ENCODE results near the gene OR8B8. TPM values are rescaled to one million over a fixed set of nuclear protein-coding genes. Genes with fewer than 3 reads are reported as not detected.
"Not testable (repeated sequence)": the region's sequence is repeated elsewhere in the genome, so short reads cannot be mapped to it uniquely, and the experiment has no call there.

The OR8B8 gene
- total RNA-seq, 3 donors from 2014 or later (not counting 1 experiment from before 2014, with no cell fraction given), result not detected

DNA sequence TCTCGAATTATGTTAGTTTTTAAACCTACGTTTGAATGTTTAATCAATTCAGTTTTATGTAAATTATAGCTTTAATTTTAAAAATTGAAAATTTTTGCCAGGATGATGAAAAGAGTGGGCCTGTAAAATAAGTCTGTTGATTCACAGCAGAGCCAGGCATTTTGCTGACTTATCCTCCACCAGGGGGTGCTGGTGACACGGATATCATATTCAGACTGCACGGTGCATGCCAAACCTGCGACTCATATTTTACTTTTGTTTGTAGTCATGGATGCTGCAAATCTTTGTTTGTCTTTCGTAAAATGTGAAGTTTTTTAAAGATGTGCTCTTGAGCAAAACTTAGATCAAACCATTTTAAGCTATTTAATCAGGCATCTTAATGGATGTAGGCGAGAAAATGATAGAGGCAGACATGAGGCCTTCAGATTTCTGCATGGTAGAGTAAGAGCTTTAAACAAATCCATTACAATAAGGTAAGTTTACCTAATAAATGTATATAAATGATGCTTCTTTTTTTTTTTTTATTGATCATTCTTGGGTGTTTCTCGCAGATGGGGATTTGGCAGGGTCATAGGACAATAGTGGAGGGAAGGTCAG is 43.1 kb downstream of the OR8B8 start:
- no peak overlapping the region for H3K27ac ChIP-seq (ENCODE audit: low read length)
- ATAC-seq (peak in 2 of 3 donors; percentile 59 to 62), DNase-seq (peak; percentile 19 to 59)
- Mint-ChIP-seq H3K9me3 (no peaks in the 10 kb centered on the region), H3K4me1 (no peaks in the 10 kb centered on the region), H3K4me3 (no peak overlapping the region), H3K27me3 (ENCODE audit: low read depth in 2 of 2) (peaks cover 6 to 10% of the 10 kb centered on the region in 2 donors), H3K36me3 (no peaks in the 10 kb centered on the region), H3K27ac (no peak overlapping the region)
- TF ChIP-seq, protein P1, sequence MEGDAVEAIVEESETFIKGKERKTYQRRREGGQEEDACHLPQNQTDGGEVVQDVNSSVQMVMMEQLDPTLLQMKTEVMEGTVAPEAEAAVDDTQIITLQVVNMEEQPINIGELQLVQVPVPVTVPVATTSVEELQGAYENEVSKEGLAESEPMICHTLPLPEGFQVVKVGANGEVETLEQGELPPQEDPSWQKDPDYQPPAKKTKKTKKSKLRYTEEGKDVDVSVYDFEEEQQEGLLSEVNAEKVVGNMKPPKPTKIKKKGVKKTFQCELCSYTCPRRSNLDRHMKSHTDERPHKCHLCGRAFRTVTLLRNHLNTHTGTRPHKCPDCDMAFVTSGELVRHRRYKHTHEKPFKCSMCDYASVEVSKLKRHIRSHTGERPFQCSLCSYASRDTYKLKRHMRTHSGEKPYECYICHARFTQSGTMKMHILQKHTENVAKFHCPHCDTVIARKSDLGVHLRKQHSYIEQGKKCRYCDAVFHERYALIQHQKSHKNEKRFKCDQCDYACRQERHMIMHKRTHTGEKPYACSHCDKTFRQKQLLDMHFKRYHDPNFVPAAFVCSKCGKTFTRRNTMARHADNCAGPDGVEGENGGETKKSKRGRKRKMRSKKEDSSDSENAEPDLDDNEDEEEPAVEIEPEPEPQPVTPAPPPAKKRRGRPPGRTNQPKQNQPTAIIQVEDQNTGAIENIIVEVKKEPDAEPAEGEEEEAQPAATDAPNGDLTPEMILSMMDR (IDR thresholded peaks at IDR 0.05), result peak; percentile 68
- H3K27me3 ChIP-seq (ENCODE audit: control insufficient read depth, insufficient read depth, low read length), result no peaks in the 10 kb centered on the region
- H3K9me3 ChIP-seq (ENCODE audit: control insufficient read depth, insufficient read depth, low read length), result no peaks in the 10 kb centered on the region
- H3K36me3 ChIP-seq (ENCODE audit: control insufficient read depth, insufficient read depth, low read length), result no peaks in the 10 kb centered on the region
- H3K4me3 ChIP-seq (ENCODE audit: low read length), result no peak overlapping the region
- intact Hi-C loops (cut with micrococcal nuclease), result no loop called here
- no peaks in the 10 kb centered on the region for H3K4me1 ChIP-seq (ENCODE audit: control insufficient read depth, insufficient read depth, low read length)
- WGBS (ENCODE audit: insufficient coverage), result 39% methylated on average over 4 of the region's 8 CpGs

DNA sequence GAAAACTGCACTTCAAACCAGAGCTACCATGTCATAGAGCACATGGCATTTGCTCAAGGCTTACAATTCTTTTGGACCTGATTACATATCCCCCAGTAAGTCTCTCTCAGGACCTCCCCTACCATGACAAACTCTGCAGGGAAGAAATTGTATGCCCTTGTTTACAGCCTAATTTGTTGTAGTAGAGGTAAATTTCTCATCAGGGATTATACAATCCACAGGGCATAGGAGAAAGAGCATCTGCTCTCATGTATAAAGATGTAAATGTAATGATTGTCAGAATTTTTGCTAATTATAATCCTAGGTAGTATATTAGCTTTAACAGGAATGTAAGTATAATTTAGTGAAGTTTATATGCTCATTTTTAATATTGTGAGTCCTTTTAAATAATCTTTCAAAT is 46.6 kb downstream of the OR8B8 start, which contains the start of gene OR8B3:
Gene OR8B3, minus strand, starts transcription at position 101 of the 400 bp plus-strand sequence. CDS start 1,673 bp downstream, outside the sequence.
- Histone ChIP-seq H3K27ac (ENCODE audit: low read length) (no peak within 1 kb of the TSS), H3K4me3 (ENCODE audit: low read length) (no peak within 1 kb of the TSS), H3K27me3 (ENCODE audit: control insufficient read depth, insufficient read depth, low read length) (no peaks in the 10 kb centered on the region), H3K36me3 (ENCODE audit: control insufficient read depth, insufficient read depth, low read length) (no peaks in the 10 kb centered on the region), H3K4me1 (ENCODE audit: control insufficient read depth, insufficient read depth, low read length) (no peaks in the 10 kb centered on the region), H3K9me3 (ENCODE audit: control insufficient read depth, insufficient read depth, low read length) (no peaks in the 10 kb centered on the region)
- Mint-ChIP-seq H3K27me3 (ENCODE audit: low read depth in 2 of 2) (no peaks in the 10 kb centered on the region), H3K4me1 (no peaks in the 10 kb centered on the region), H3K27ac (no peak within 1 kb of the TSS), H3K4me3 (no peak within 1 kb of the TSS), H3K9me3 (peaks cover 0 to 2% of the 10 kb centered on the region in 2 donors), H3K36me3 (no peaks in the 10 kb centered on the region)
- DNase-seq, result no peak
- intact Hi-C loops (cut with micrococcal nuclease), result no loop called here
- TF ChIP-seq, protein P1 (IDR thresholded peaks at IDR 0.05), result no peak
- ATAC-seq, result no peak

DNA sequence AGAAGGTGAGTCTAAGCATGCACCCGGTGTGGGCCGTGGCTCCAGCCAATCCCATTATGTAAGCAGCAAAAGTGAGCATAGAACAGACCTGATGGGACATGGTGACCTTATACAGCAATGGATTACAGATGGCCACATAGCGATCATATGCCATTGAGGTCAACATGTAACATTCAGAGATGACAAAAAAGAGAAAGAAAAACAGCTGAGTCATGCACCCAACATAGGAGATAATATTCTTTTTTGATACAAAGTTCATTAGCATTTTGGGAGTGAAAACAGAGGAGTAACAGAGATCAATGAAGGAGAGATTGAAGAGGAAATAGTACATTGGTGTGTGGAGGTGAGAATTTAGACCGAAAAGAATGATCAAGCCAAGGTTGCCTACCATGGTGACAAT is 48.6 kb downstream of the OR8B8 start:
- intact Hi-C loops (cut with micrococcal nuclease); H3K27me3 Mint-ChIP-seq (ENCODE audit: low read depth in 2 of 2); H3K4me3 Mint-ChIP-seq; H3K9me3 Mint-ChIP-seq; H3K36me3 ChIP-seq (ENCODE audit: control insufficient read depth, insufficient read depth, low read length); H3K4me1 Mint-ChIP-seq; H3K9me3 ChIP-seq (ENCODE audit: control insufficient read depth, insufficient read depth, low read length); H3K27me3 ChIP-seq (ENCODE audit: control insufficient read depth, insufficient read depth, low read length); H3K36me3 Mint-ChIP-seq; ATAC-seq; H3K4me3 ChIP-seq (ENCODE audit: low read length); H3K27ac ChIP-seq (ENCODE audit: low read length); H3K27ac Mint-ChIP-seq; H3K4me1 ChIP-seq (ENCODE audit: control insufficient read depth, insufficient read depth, low read length); DNase-seq: not testable (repeated sequence)
- WGBS (ENCODE audit: insufficient coverage), result 95% methylated on average over 2 of the region's 4 CpGs

DNA sequence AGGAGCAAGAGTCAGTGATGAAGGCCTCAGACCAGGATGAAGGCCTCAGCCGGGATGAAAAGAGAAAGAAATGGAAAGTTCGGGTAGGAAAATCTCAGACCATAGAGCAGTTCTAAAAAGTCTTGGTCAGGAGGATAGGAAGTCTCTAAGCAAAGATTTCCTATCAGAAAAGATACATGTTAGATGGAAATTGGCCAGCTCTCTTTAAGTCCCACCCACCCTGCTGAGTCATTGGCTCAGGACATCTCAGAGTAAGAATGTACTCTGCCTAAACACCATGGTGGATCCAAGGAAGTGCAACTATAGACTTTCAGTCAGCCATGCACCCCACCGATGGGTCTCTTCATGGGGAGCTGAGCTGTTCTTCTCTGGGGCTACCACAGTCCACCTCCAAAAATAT is 51.1 kb downstream of the OR8B8 start:
- Histone ChIP-seq H3K27ac (ENCODE audit: low read length) (no peak overlapping the region), H3K27me3 (ENCODE audit: control insufficient read depth, insufficient read depth, low read length) (no peaks in the 10 kb centered on the region), H3K4me3 (ENCODE audit: low read length) (no peak overlapping the region), H3K4me1 (ENCODE audit: control insufficient read depth, insufficient read depth, low read length) (no peaks in the 10 kb centered on the region), H3K9me3 (ENCODE audit: control insufficient read depth, insufficient read depth, low read length) (no peaks in the 10 kb centered on the region), H3K36me3 (ENCODE audit: control insufficient read depth, insufficient read depth, low read length) (no peaks in the 10 kb centered on the region)
- no peaks in the 10 kb centered on the region for H3K36me3 Mint-ChIP-seq
- ATAC-seq (no peak), DNase-seq (no peak)
- 97% methylated on average over 3 of the region's 3 CpGs for WGBS (ENCODE audit: insufficient coverage)
- peaks cover 0 to 7% of the 10 kb centered on the region in 2 donors for H3K27me3 Mint-ChIP-seq (ENCODE audit: low read depth in 2 of 2)
- TF ChIP-seq, protein P1 (IDR thresholded peaks at IDR 0.05), result no peak
- no peak overlapping the region for H3K27ac Mint-ChIP-seq
- no peaks in the 10 kb centered on the region for H3K4me1 Mint-ChIP-seq
- H3K9me3 Mint-ChIP-seq, result peaks cover 0 to 4% of the 10 kb centered on the region in 2 donors
- intact Hi-C loops (cut with micrococcal nuclease), result no loop called here
- H3K4me3 Mint-ChIP-seq, result no peak overlapping the region

Other genes with a start within 250 kb of the OR8B8 start
- not detected for gene OR8G1, start 204.6 kb downstream of the OR8B8 start, total RNA-seq
- not detected for gene OR8G5, start 189.3 kb downstream of the OR8B8 start, total RNA-seq
- not detected for gene OR8D1, start 131.7 kb downstream of the OR8B8 start, total RNA-seq
- gene OR8D2, start 125.5 kb downstream of the OR8B8 start, total RNA-seq, result not detected
- not detected for gene OR8B2, start 61.2 kb downstream of the OR8B8 start, total RNA-seq
- not detected for gene OR8B3, start 46.7 kb downstream of the OR8B8 start, total RNA-seq
- not detected for gene OR8B4, start 20.8 kb downstream of the OR8B8 start, total RNA-seq
- not detected for gene OR8B12, start 98.0 kb upstream of the OR8B8 start, total RNA-seq
- gene OR8A1, start 124.3 kb upstream of the OR8B8 start, total RNA-seq, result not detected
- gene PANX3, start 165.7 kb upstream of the OR8B8 start, total RNA-seq, result not detected
- gene TBRG1, start 177.2 kb upstream of the OR8B8 start, total RNA-seq, result 10 to 100 TPM; 62.9 to 68.6 (median 68.3) TPM
- gene SIAE, start 228.0 kb upstream of the OR8B8 start, total RNA-seq, result 1 to 10 TPM; 2.5 to 5.4 (median 2.5) TPM
- gene SPA17, start 228.2 kb upstream of the OR8B8 start, total RNA-seq, result under 1 TPM; 0.35 to 0.45 (median 0.35) TPM